ENCODE data around the gene ATXN7L2.

The ATXN7L2 gene

GRCh38 chr1:109499081-109499480, 15.4 kb downstream of the ATXN7L2 start:
- no peak for DNase-seq

- DNase-seq: peak; percentile 68
These were observed 16.2 kb downstream of the ATXN7L2 start for GRCh38 chr1:109499661-109500536.

- no peak for DNase-seq
These were observed 17.3 kb downstream of the ATXN7L2 start for GRCh38 chr1:109500941-109501381.

GRCh38 chr1:109501644-109502363, 18.1 kb downstream of the ATXN7L2 start:
- DNase-seq: no peak

- DNase-seq: no peak
These were observed 18.7 kb downstream of the ATXN7L2 start for GRCh38 chr1:109502364-109502851.

GRCh38 chr1:109503935-109504334, 20.2 kb downstream of the ATXN7L2 start:
- no peak for DNase-seq

GRCh38 chr1:109504974-109505373, 21.3 kb downstream of the ATXN7L2 start:
- DNase-seq: no peak

- no peak for DNase-seq
These were observed 24.5 kb downstream of the ATXN7L2 start for GRCh38 chr1:109508001-109508872.

GRCh38 chr1:109508873-109509175, 25.1 kb downstream of the ATXN7L2 start:
- DNase-seq: no peak

- DNase-seq: no peak
These were observed 25.8 kb downstream of the ATXN7L2 start, which contains the start of gene AMIGO1 for GRCh38 chr1:109509176-109510134. TSS of gene AMIGO1 (minus strand) at chr1:109509727. CDS start at chr1:109508912, 815 bp downstream.

- no peak for DNase-seq
These were observed 29.5 kb downstream of the ATXN7L2 start for GRCh38 chr1:109513110-109513710.

GRCh38 chr1:109514846-109515245, 31.1 kb downstream of the ATXN7L2 start:
- no peak for DNase-seq

- no peak for DNase-seq
These were observed 33.2 kb downstream of the ATXN7L2 start for GRCh38 chr1:109516872-109517271.

GRCh38 chr1:109517337-109517736, 33.6 kb downstream of the ATXN7L2 start:
- no peak for DNase-seq

- DNase-seq: no peak
These were observed 37.6 kb downstream of the ATXN7L2 start for GRCh38 chr1:109521002-109521951.

GRCh38 chr1:109522026-109522425, 38.3 kb downstream of the ATXN7L2 start:
- no peak for DNase-seq

- no peak for DNase-seq
These were observed 40.0 kb downstream of the ATXN7L2 start for GRCh38 chr1:109523706-109524105.

GRCh38 chr1:109527098-109527811, 43.5 kb downstream of the ATXN7L2 start:
- no peak for DNase-seq
